Measurements from ENCODE around the gene MYLIP. TPM values are rescaled to one million over a fixed set of nuclear protein-coding genes. Genes with fewer than 3 reads are reported as not detected.

Gene MYLIP
- total and polyA plus RNA-seq, 2 donors (not counting 1 experiment from before 2014, with no cell fraction given) = 2.5 to 7.6 TPM

- DNase-seq (ENCODE audit: low read depth in 2 of 2) = no peak
- TF ChIP-seq, protein P1, sequence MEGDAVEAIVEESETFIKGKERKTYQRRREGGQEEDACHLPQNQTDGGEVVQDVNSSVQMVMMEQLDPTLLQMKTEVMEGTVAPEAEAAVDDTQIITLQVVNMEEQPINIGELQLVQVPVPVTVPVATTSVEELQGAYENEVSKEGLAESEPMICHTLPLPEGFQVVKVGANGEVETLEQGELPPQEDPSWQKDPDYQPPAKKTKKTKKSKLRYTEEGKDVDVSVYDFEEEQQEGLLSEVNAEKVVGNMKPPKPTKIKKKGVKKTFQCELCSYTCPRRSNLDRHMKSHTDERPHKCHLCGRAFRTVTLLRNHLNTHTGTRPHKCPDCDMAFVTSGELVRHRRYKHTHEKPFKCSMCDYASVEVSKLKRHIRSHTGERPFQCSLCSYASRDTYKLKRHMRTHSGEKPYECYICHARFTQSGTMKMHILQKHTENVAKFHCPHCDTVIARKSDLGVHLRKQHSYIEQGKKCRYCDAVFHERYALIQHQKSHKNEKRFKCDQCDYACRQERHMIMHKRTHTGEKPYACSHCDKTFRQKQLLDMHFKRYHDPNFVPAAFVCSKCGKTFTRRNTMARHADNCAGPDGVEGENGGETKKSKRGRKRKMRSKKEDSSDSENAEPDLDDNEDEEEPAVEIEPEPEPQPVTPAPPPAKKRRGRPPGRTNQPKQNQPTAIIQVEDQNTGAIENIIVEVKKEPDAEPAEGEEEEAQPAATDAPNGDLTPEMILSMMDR (conservative IDR thresholded peaks at IDR 0.05 in 1 of 2, IDR thresholded peaks at IDR 0.05 in 1 of 2; ENCODE audit: low read depth in 1 of 2, low read length in 2 of 2) = no peak
- TF ChIP-seq EZH2 (IDR thresholded peaks at IDR 0.05; ENCODE audit: low read length, missing control alignments) = no peak
- Histone ChIP-seq H3K4me2 (ENCODE audit: extremely low read depth, insufficient read depth, low read length) (no peak overlapping the region), H3K9ac (ENCODE audit: insufficient read depth, low read length) (no peak overlapping the region), H3K27ac (ENCODE audit: insufficient read depth, low read length) (no peak overlapping the region), H3K79me2 (ENCODE audit: control insufficient read depth, insufficient read depth, low read length) (no peaks in the 10 kb centered on the region), H3K9me3 (ENCODE audit: control insufficient read depth, insufficient read depth, low read depth, low read length) (no peaks in the 10 kb centered on the region), H3K27me3 (ENCODE audit: control insufficient read depth, insufficient read depth, low read length) (no peaks in the 10 kb centered on the region), H3K4me3 (replicated peaks in 1 of 4; ENCODE audit: control extremely low read depth in 1 of 4, insufficient read depth in 1 of 4, low read depth in 3 of 4, low read length in 4 of 4) (no peak overlapping the region), H3K36me3 (ENCODE audit: control insufficient read depth, insufficient read depth, low read length) (peaks cover 3% of the 10 kb centered on the region), H3K4me1 (ENCODE audit: control insufficient read depth, extremely low read depth, insufficient read depth, low read length) (peaks cover 3% of the 10 kb centered on the region), H2AFZ (ENCODE audit: low read length) (no peak overlapping the region), H4K20me1 (ENCODE audit: control insufficient read depth, extremely low read depth, insufficient read depth, low read length) (peaks cover 2% of the 10 kb centered on the region)
Measured at GRCh38 chr6:16141514-16141913, 12.6 kb downstream of the MYLIP start.

DNA sequence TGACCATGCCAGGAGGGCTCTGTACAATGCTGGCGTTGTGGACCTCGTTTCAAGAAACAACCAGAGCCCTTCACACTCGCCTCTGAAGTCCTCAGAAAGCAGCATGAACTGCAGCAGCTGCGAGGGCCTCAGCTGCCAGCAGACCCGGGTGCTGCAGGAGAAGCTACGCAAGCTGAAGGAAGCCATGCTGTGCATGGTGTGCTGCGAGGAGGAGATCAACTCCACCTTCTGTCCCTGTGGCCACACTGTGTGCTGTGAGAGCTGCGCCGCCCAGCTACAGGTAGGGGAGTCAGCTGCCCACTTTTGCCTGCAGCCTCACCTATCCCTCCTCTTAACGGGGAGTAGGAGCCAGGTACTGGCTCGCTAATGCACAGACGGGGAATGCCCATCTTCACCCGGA, 16.2 kb downstream of the MYLIP start:
- peaks cover 3% of the 10 kb centered on the region for H3K36me3 ChIP-seq (ENCODE audit: control insufficient read depth, insufficient read depth, low read length)
- TF ChIP-seq EZH2 (IDR thresholded peaks at IDR 0.05; ENCODE audit: low read length, missing control alignments) = no peak
- TF ChIP-seq, protein P1 (conservative IDR thresholded peaks at IDR 0.05 in 1 of 2, IDR thresholded peaks at IDR 0.05 in 1 of 2; ENCODE audit: low read depth in 1 of 2, low read length in 2 of 2) = no peak

GRCh38 chr6:16146028-16146427, 17.1 kb downstream of the MYLIP start:
- TF ChIP-seq, protein P1 (conservative IDR thresholded peaks at IDR 0.05 in 1 of 2, IDR thresholded peaks at IDR 0.05 in 1 of 2; ENCODE audit: low read depth in 1 of 2, low read length in 2 of 2) = no peak
- no peak for TF ChIP-seq EZH2 (IDR thresholded peaks at IDR 0.05; ENCODE audit: low read length, missing control alignments)
- Histone ChIP-seq H4K20me1 (ENCODE audit: control insufficient read depth, extremely low read depth, insufficient read depth, low read length) (no peaks in the 10 kb centered on the region), H3K27me3 (ENCODE audit: control insufficient read depth, insufficient read depth, low read length) (no peaks in the 10 kb centered on the region), H3K4me3 (replicated peaks in 1 of 4; ENCODE audit: control extremely low read depth in 1 of 4, insufficient read depth in 1 of 4, low read depth in 3 of 4, low read length in 4 of 4) (no peak overlapping the region), H3K36me3 (ENCODE audit: control insufficient read depth, insufficient read depth, low read length) (peaks cover 3% of the 10 kb centered on the region), H3K4me2 (ENCODE audit: extremely low read depth, insufficient read depth, low read length) (no peak overlapping the region), H3K4me1 (ENCODE audit: control insufficient read depth, extremely low read depth, insufficient read depth, low read length) (no peaks in the 10 kb centered on the region), H3K27ac (ENCODE audit: insufficient read depth, low read length) (no peak overlapping the region), H2AFZ (ENCODE audit: low read length) (no peak overlapping the region), H3K9me3 (ENCODE audit: control insufficient read depth, insufficient read depth, low read depth, low read length) (no peaks in the 10 kb centered on the region), H3K9ac (ENCODE audit: insufficient read depth, low read length) (no peak overlapping the region), H3K79me2 (ENCODE audit: control insufficient read depth, insufficient read depth, low read length) (no peaks in the 10 kb centered on the region)
- peak in 1 of 2 donors; percentile 15 for DNase-seq (ENCODE audit: low read depth in 2 of 2)

More for the DNA sequence above, 16.2 kb downstream of the MYLIP start:
- H3K9ac ChIP-seq (ENCODE audit: insufficient read depth, low read length) = no peak overlapping the region
- no peak overlapping the region for H2AFZ ChIP-seq (ENCODE audit: low read length)
- no peak overlapping the region for H3K4me2 ChIP-seq (ENCODE audit: extremely low read depth, insufficient read depth, low read length)
- no peak overlapping the region for H3K4me3 ChIP-seq (replicated peaks in 1 of 4; ENCODE audit: control extremely low read depth in 1 of 4, insufficient read depth in 1 of 4, low read depth in 3 of 4, low read length in 4 of 4)
- no peaks in the 10 kb centered on the region for H3K79me2 ChIP-seq (ENCODE audit: control insufficient read depth, insufficient read depth, low read length)
- H3K27ac ChIP-seq (ENCODE audit: insufficient read depth, low read length) = no peak overlapping the region
- no peaks in the 10 kb centered on the region for H3K27me3 ChIP-seq (ENCODE audit: control insufficient read depth, insufficient read depth, low read length)
- H4K20me1 ChIP-seq (ENCODE audit: control insufficient read depth, extremely low read depth, insufficient read depth, low read length) = no peaks in the 10 kb centered on the region
- no peaks in the 10 kb centered on the region for H3K9me3 ChIP-seq (ENCODE audit: control insufficient read depth, insufficient read depth, low read depth, low read length)
- H3K4me1 ChIP-seq (ENCODE audit: control insufficient read depth, extremely low read depth, insufficient read depth, low read length) = no peaks in the 10 kb centered on the region
- no peak for DNase-seq (ENCODE audit: low read depth in 2 of 2)

Data from fibroblast of lung (primary cell).